ENCODE results near the gene KCNMB3.
"Not testable (repeated sequence)": the region's sequence is repeated elsewhere in the genome, so short reads cannot be mapped to it uniquely, and the experiment has no call there.

The KCNMB3 gene

GRCh38 chr3:179250803-179251476, at the start of gene KCNMB3:
TSS of gene KCNMB3 (minus strand) at chr3:179251114. CDS start at chr3:179250990, 124 bp downstream.
- no peak for DNase-seq (ENCODE audit: low read depth, low spot score)
- H3K27ac ChIP-seq, result no peak within 1 kb of the TSS

- no peak overlapping the region for H3K27ac ChIP-seq
These were observed 49.2 kb upstream of the KCNMB3 start for GRCh38 chr3:179299999-179300613.

DNA sequence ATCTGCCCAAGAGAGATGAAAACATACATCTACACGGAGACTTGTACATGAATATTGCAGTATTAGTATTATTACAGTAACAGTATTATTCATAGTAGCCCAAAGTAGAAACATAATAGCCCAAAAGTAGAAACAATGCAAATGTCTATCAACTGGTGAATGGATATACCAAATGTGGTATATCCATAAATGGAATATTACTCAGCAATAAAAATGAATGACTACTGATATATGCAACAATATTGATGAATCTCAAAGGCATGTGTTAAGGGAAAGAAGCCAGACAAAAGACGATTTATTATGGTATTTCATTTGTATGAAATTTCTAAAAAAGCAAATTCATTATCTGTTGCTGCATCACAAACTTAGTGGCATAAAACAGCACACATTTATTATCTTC, 48.4 kb upstream of the KCNMB3 start:
- no peak for DNase-seq (ENCODE audit: low read depth, low spot score)

More at GRCh38 chr3:179299999-179300613, 49.2 kb upstream of the KCNMB3 start:
- DNase-seq (ENCODE audit: low read depth, low spot score), result no peak

DNA sequence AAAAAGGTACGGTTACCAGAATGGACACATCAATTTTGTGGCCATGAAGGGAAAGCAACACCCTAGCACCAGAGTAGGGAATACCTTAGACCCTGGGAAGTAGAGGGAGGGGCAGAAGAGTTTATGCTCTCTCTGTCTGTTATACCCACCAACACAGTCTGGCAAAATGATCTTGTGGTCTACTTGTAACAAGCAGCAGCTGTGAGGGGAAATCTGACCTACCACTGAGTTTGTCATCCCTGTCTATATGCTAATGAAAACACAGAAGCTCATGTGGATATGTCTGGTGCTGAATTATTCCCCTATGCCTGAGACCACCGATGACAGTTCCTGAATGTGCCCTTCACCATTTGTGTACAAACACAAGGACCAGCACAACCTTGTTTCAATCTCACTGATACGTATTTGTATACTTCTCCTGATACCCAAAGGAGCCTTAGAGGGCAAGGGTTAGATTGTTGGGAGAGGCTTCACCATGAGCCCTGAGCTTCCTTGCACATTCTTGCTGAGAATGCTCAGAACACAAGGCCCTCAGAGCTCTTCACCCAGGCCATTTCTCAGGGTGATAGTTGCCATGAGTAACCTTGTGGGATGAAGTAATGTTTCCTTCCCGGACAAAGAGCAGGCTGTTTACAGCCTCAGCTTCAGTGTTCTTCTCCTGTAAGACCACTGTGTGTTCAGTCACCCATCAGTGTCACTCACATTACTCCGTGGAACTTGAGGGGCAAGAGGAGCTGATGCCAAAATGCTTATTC, 47.2 kb upstream of the KCNMB3 start:
- H3K27ac ChIP-seq, result no peak overlapping the region
- no peak for DNase-seq (ENCODE audit: low read depth, low spot score)

More for the DNA sequence above, 48.4 kb upstream of the KCNMB3 start:
- no peak overlapping the region for H3K27ac ChIP-seq

- H3K27ac ChIP-seq, result no peak overlapping the region
- DNase-seq (ENCODE audit: low read depth, low spot score), result no peak
These were observed 41.5 kb upstream of the KCNMB3 start for GRCh38 chr3:179292450-179292849.

DNA sequence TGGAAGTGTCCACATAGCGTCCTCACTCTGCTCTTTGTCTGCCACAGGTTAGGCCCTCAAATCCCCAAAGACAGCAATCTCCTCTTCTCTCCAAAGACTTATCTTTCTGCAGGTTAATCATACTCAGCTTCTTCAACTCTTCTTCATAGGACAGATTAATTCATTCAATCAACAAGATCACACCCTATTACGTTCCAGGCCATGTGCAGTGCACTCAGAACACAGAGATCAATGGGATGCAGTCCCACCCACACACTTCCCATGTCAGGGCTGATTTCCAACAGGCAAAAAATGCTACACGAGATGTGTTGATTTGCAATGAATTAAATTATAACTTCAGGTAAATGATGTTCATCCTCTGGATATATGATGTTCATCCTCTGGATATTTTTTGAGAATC, 38.4 kb upstream of the KCNMB3 start:
- H3K27ac ChIP-seq, result no peak overlapping the region
- DNase-seq (ENCODE audit: low read depth, low spot score), result no peak

- DNase-seq (ENCODE audit: low read depth, low spot score), result no peak
- H3K27ac ChIP-seq, result no peak overlapping the region
These were observed 37.9 kb upstream of the KCNMB3 start for GRCh38 chr3:179288845-179289244.

GRCh38 chr3:179286331-179286730, 35.4 kb upstream of the KCNMB3 start:
- DNase-seq (ENCODE audit: low read depth, low spot score), result no peak
- H3K27ac ChIP-seq, result no peak overlapping the region

- DNase-seq (ENCODE audit: low read depth, low spot score), result no peak
- H3K27ac ChIP-seq, result no peak overlapping the region
These were observed 30.9 kb upstream of the KCNMB3 start for GRCh38 chr3:179281825-179282224.

DNA sequence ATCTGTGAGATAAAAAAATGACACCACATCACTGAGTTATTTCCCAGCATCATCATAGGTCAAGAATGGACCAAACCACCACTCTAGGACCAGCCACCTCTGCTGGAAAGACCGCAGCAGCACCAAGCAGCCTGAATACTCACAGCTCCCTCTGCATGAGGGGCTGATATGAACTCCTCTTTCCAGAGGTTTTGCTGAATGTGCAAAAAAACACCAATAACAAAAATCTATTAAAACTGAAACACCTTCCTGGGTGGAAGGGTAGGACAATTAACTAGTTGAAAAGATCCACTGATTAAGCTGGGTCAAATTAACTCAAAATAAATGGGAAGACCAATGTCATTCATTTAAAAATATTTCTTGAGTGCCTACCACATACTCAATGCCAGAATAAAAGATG, 28.9 kb upstream of the KCNMB3 start:
- H3K27ac ChIP-seq, result no peak overlapping the region
- no peak for DNase-seq (ENCODE audit: low read depth, low spot score)

DNA sequence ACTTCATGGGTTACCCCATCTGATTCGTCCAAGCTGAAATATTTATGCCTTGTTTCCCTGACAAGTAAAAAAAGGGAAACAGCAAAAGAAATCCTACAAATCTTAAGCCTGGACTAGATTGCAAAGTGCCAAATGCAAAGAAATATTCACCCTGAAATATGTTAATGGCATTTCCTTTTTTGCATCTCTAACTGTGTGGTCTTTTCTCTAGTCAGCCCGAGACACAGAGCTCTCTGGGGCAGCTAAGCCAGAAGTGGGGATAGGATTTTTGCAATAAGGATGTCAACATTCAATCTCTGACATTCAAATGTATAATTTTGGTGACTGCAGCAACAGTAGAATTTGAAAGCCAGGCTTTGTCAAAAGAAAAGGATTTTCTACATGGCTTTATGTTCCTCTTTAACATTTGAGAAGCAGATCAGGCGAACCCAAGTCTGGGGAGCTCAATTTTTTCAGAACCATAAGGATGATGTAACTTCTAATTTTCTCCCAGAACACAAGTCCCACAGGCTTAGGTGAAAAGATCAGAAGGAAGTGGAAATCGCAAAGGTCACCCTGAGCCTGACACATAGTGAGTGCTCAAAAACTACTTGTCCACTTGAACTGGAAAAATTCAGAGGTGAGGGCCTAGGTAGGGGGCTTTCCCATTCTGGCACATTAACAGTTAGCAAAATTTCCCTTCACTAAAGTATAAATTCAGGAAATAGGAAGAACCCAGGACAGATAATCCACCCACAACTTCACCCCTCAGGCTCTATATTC, 28.2 kb upstream of the KCNMB3 start:
- no peak overlapping the region for H3K27ac ChIP-seq
- DNase-seq (ENCODE audit: low read depth, low spot score), result no peak

DNA sequence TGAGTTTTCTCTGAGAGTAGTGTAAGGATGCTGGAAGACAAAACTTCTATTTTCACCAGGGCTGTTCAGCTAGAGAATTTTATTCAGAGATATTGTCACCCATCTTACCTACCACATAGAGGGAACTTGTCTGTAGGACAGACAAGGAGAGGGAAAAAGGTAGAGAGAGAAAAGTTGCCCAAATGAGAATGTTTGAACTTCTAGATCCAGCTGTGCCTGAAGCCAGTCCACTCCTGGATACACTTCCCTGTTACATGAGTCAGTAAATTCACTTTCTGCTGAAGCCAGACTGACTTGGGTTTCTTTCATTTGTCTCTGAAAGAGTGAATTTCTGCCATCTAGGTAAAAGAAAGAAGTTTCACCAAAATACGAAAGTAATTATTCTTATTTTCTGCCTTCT, 27.2 kb upstream of the KCNMB3 start:
- H3K27ac ChIP-seq, result no peak overlapping the region
- DNase-seq (ENCODE audit: low read depth, low spot score), result no peak

DNA sequence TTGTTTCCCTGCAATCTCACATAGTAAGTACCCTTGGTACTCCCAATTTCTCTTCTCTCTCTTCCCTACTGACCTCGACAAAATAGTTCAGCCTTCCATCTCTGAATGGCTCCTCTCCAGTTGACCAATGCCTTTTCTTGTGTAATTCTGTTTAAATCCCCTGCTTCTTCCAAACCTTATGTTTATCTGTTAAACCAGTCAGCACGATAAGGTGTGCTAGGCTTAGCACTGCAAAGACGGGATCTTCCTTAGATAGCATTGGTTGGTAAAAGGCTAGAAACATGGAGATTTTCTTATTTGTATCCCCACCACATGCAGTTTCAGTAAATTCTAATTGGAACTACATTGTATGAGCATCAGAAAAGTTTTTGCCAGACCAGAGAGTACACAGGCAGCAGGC, 25.8 kb upstream of the KCNMB3 start:
- no peak for DNase-seq (ENCODE audit: low read depth, low spot score)
- no peak overlapping the region for H3K27ac ChIP-seq

DNA sequence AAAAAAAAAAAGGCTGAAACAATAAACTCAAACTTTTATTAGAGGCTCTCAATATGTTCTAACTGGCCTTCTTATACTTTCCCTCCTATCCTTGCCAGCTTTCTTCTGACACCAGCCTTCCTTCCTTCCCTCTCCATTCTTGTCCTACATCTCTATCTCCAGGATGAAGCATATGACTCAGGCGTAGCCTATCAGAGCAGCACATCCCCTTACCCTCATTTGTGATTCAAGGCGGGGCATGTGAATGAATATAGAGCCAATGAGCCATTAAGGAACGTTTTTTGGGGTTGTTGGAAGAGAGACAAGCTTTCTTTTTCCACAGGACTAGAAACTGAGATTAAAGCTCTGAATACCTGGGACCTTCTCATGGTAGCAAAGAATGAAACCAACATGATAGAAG, 25.1 kb upstream of the KCNMB3 start:
- no peak overlapping the region for H3K27ac ChIP-seq
- DNase-seq (ENCODE audit: low read depth, low spot score), result no peak

- H3K27ac ChIP-seq; DNase-seq (ENCODE audit: low read depth, low spot score): not testable (repeated sequence)
These were observed 23.5 kb upstream of the KCNMB3 start for GRCh38 chr3:179274434-179274833.

DNA sequence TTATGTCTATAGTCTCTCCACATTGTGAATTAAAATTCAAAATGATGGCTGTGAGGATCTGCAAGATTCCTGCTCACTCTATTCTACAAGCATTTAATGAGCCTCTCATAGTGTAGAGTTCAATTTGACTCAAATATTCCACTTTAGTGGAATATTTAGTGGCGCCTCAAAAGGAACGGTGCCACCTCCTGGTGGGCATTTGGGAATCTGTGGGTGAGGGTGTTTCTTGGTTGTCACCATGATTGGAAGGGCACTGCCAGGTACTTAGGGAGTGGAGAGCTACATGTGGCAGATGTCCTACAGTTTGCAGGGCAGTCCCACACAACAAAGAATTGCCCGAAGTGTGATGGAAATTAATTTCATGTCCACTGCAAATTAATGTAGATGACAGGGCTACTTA, 21.5 kb upstream of the KCNMB3 start:
- DNase-seq (ENCODE audit: low read depth, low spot score), result no peak
- H3K27ac ChIP-seq, result no peak overlapping the region

GRCh38 chr3:179269152-179269707, 18.3 kb upstream of the KCNMB3 start:
- no peak overlapping the region for H3K27ac ChIP-seq
- no peak for DNase-seq (ENCODE audit: low read depth, low spot score)

DNA sequence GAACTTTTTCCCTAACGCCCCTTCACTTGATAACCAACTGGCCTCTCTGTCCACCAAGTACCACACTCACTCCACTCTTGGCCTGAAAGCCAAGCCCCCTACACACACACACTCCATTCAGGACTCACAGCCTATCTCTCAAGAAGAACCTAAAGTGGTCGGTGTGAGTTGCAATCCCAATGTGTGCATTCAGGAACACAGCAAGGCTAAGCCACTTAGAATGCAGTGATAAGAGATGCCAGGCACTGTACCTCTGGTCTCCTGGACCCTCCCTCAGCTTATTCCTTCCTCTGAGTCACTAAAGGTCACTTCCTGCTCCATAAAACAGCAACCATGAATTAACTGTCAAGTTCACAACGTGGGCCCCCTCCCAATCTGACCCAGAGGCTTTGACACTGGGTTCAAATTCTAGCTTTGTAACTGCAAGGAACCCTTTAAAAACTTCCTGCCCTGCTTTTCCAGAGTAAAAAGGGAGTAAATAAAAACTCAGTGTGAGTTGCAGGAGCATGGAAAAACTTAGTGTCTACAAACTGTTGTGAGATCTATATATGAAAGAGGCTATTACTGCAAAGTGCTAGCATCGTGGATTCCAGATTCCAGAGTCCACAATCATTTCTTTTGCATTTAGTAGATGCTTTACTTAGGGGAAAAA, 17.6 kb upstream of the KCNMB3 start:
- H3K27ac ChIP-seq, result no peak overlapping the region
- DNase-seq (ENCODE audit: low read depth, low spot score), result no peak

GRCh38 chr3:179266701-179267211, 15.8 kb upstream of the KCNMB3 start:
- no peak overlapping the region for H3K27ac ChIP-seq
- no peak for DNase-seq (ENCODE audit: low read depth, low spot score)

- H3K27ac ChIP-seq, result no peak overlapping the region
- no peak for DNase-seq (ENCODE audit: low read depth, low spot score)
These were observed 15.0 kb upstream of the KCNMB3 start for GRCh38 chr3:179265875-179266274.

Measured in epithelial cell of prostate (primary cell).